ENCODE measurements around the gene PPP3CA.
"Not testable (repeated sequence)": the region's sequence is repeated elsewhere in the genome, so short reads cannot be mapped to it uniquely, and the experiment has no call there.

PPP3CA gene

DNA sequence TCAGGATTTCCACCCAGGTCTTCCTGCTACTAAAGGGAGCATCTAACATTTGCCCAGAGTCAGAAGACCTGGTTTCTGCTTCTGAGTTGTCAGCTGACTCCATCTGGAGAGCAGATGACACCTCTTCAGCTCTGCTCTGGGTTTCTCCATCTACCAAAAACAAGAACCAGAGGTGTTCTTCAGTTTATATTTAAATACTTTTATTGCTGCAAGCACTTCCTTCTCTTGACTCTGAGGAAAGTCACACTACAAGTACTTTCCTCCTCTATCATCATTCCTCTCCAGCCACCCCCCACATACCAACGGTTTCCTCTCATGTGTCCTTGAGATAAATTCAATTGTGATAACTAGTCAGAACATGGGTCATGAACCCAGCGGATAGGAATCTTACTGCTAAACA lies 88.4 kb downstream of the PPP3CA start:
- no peak for DNase-seq (ENCODE audit: low read depth in 1 of 2, low spot score in 1 of 2)

DNA sequence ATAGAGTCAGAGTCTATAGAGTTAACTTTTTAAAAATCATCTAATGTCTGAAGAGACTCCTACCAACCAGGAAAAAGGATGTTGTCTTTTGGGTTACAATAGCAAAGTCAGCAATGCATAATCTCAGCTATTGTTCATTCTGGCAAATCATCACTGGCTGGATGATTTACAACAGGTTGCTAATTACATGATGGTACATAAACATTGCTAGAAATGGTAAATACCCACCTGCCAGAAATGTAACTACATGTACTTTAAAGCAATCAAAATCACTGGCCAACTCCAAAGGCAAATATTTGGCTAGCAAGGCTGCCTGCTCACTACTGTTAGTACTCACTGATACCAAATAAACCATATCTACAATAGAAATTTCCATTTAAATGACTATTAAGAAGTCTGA lies 91.1 kb downstream of the PPP3CA start:
- DNase-seq (ENCODE audit: low read depth in 1 of 2, low spot score in 1 of 2), result no peak

DNA sequence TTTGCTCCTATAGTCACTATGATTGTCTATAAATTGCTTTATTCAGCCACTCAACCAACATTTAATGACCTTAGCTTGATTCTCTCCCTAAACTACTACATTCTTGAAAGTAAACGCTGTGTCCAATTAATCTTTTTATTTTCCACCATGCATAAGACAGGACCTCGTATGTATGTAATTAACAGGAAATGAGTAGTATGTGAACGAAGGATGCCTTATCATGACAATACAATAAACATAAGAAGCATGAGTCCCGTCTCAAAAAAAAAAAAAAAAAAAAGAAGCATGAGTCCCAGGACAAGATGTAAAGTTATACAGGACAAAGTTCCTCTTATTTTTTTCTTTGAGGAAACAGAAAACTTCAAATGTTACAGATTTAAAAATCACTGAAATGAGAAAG lies 92.5 kb downstream of the PPP3CA start:
- DNase-seq (ENCODE audit: low read depth in 1 of 2, low spot score in 1 of 2), result no peak

DNA sequence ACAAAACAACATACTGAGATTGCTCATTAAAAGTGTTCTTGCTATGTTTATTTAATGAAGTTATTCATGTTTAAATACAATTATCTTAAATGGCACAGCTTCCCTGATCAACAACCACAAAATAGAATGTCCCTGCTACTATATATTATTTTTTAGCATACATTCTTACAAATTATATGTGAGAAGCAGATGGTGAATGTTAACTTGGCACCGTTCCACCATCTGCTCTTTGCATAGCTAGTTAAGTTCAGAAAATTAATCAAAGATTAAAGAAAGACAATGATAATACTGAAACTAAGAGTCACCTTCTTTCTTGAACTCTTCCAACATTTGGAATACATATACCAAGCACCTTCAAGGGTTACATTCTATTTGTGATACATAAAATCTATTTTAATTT lies 94.2 kb downstream of the PPP3CA start:
- no peak for DNase-seq (ENCODE audit: low read depth in 1 of 2, low spot score in 1 of 2)

DNA sequence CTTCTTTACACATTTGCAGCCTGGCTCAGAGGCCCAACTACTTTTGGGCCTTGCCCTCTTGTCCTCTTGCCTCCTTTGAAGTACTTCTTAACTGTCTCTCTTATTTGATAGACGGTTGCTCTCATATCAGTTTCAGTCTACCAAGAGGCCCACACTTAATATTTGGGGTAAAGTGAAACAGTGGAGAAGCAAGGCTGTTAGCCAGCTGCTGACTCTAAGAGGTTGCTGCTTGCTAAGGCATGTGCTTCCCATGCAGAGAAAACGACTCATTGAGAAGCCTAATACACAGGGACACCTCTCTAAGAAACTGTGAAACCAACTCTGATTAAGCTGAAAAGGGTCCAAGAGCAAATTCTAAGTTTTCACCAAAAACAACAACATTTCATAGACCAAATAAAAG lies 94.6 kb downstream of the PPP3CA start:
- DNase-seq (ENCODE audit: low read depth in 1 of 2, low spot score in 1 of 2), result no peak

DNA sequence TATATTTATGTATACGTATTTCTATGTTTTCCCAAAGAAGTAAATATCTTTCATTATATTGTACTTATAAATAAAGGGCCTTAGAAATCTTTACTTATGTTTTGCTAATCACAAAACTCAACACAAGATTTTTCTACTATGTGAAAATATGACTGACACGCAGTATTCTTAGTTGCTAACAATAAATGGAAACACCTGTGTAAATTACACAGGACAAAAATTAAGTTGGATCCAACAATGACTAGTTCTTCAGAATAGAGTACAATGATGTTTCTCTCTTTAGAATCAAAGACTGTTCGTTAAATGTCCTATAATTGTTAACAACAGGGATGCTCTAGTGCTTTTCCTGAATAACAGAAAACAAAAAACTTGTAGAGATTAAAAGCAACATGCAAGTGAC lies 96.1 kb downstream of the PPP3CA start:
- DNase-seq (ENCODE audit: low read depth in 1 of 2, low spot score in 1 of 2), result no peak

DNA sequence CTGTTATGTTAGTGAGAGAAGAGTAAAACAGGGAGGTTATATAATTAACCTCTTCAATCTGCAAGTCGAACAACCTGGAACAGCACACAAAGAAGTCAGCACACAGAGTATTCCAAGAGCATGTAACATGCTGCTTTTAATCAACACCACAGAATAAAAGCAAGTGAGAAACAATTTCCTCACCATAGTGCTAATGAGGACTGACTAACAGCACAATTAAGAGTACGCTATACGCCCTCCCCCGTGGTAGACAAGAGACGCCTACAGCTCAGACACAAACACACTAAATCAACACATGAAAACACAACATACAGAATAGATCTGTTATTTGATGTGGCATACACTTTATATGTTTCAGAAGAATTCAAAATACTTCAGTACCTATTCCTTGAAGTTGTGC lies 103.0 kb downstream of the PPP3CA start:
- no peak for DNase-seq (ENCODE audit: low read depth in 1 of 2, low spot score in 1 of 2)

DNA sequence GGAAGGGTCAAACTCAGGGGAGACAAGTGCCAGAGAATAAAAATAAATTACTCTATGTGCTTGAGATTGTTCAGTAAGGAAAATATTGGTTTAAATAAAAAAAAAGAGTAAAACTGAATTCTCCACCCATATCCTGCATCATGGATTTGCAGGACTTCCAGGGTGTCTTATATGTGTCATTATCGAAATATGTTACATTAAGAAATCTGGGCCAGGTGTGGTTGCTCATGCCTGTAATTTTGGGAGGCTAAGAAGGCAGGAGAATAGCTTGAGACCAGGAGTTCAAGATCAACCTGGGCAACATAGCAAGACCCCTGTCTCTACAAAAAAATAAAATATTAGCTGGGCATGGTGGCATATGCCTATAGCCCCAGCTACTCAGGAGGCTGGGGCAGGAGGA lies 104.9 kb downstream of the PPP3CA start:
- no peak for DNase-seq (ENCODE audit: low read depth in 1 of 2, low spot score in 1 of 2)

DNA sequence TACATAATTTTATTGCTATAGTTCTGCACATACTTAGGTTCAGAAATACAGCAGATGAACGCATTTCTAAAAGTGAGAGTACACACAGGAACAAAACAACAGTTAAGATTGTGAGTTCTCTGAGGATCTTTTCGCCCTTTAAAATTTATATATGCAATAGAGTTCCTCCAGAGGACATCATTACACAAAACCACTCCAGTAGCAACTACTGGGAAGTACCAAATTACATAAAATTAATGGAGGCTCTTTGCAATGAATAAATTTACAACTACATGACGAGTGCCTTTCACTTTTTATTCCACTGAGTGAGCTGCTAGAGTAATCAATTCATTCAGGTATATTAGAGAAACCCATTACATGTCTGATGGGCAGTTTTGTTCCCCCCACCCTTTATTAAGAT lies 107.2 kb downstream of the PPP3CA start:
- DNase-seq (ENCODE audit: low read depth in 1 of 2, low spot score in 1 of 2), result no peak

DNA sequence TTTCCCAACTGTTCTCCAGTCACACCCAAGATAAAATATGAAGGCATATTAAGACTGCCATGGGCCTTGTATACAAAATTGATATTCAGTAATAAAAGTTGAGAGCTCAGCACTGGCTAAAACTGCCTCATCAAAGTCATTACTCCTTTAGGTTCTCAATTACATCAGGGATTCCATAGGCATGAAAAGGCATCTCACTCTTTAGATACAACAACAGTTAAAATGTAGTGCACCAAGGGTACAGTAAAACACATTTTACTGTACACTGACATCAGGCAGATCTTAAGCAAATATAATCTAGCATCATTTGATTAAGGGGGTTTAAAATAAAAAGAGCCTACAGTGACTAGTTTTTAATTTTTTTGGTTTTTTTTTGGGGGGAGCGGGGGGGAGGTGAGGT lies 107.7 kb downstream of the PPP3CA start:
- no peak for DNase-seq (ENCODE audit: low read depth in 1 of 2, low spot score in 1 of 2)

DNA sequence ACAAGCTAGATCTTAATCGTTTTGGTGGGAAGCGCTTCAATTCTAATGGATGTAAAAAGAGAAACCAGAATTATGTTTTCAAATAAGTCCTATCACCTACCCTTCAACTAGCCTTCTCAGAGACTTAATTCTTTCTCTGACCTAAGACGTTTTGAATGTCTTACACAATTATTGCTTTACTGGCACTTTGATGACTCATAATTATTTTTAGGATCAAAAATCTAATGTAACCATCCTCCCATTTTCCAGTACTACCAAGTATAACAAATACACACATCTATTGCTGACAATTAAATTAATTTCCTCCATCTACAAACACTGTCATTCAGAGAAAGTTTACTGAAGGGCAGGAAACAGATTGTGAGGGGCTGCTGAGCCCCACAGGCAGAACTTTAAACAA lies 108.6 kb downstream of the PPP3CA start:
- DNase-seq (ENCODE audit: low read depth in 1 of 2, low spot score in 1 of 2), result no peak

DNA sequence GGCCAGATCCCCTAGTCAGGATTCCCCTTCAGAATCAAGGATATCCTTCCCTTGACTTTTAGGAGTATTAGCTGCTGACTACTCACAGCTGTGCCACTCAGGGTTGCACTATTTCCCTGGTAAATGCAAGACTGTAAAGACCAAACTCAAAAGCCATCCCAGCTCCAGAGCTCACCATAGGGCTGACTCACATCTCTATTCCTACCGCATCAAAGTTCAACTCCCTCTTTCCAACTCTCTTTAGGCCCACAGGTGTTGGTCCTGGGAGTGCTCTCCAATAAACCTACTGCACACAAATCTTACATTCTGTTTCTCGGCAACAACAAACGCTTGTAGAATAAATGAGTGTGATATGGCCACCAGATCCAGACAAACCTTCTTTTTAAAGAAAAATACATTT lies 109.6 kb downstream of the PPP3CA start:
- DNase-seq (ENCODE audit: low read depth in 1 of 2, low spot score in 1 of 2), result no peak

DNA sequence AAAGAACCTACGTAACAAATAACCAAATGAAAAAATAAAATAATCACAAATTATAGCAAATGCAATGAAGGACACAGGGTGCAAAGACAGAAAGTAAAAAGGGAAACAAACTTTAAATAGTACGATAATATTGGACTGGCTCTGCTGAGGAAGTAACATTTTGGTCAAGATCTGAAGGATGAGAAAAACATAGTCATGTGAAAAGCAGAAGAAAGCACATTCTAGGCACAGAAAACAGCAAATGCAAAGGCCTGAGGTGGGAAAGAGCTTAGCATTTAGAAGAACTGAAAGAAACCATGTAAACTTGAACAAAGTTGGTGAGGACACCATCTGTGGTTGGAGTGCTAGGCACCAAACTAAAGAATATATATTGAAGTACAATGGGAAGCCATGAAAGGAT lies 111.2 kb downstream of the PPP3CA start:
- no peak for DNase-seq (ENCODE audit: low read depth in 1 of 2, low spot score in 1 of 2)

DNA sequence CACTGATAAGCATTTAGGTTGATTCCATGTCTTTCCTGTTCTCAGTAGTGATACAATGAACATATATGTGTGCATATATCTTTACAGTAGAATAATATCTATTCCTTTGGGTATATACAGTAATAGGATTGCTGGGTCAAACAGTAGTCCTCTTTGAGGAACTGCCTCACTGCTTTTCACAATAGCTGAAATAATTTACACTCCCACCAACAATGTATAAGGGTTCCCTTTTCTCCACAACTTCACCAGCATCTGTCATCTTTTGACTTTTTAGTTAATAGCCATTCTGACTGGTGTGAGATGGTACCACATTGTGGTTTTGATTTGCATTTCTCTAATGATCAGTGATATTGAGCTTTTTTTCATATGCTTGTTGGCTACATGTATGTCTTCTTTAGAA lies 113.2 kb downstream of the PPP3CA start:
- DNase-seq (ENCODE audit: low read depth in 1 of 2, low spot score in 1 of 2), result not testable (repeated sequence)

DNA sequence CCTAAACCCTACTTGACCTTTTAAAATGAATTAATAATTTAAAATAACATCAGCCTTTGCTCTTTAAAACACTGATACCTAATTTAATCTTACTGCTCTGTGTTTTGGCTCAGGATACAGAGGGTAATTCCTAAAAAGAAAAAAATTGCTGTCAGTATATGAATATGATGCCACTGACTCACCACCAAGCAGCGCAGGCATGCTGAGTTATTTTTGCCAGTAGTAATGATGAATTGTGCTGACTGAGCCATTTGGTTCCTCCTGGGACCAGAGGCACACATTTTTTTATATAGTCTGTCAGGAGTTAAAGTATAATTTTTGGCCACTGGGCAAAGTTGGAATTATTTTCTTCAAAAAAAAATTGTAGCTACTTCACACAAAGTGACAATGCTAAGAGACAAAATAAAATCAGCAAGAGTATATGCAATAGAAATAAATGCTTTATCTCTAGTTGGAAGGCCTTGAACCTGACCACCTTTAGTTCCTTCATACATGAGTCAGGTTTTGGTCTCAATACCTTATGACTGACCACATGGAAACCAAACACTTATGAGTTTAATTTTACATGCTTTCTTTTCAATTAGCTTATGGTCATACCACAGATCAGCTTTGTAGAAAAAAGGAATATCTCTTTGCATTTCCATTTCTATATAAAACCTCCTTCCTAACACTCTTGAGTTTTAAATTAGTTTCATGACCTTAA lies 115.1 kb downstream of the PPP3CA start:
- no peak for DNase-seq (ENCODE audit: low read depth in 1 of 2, low spot score in 1 of 2)

DNA sequence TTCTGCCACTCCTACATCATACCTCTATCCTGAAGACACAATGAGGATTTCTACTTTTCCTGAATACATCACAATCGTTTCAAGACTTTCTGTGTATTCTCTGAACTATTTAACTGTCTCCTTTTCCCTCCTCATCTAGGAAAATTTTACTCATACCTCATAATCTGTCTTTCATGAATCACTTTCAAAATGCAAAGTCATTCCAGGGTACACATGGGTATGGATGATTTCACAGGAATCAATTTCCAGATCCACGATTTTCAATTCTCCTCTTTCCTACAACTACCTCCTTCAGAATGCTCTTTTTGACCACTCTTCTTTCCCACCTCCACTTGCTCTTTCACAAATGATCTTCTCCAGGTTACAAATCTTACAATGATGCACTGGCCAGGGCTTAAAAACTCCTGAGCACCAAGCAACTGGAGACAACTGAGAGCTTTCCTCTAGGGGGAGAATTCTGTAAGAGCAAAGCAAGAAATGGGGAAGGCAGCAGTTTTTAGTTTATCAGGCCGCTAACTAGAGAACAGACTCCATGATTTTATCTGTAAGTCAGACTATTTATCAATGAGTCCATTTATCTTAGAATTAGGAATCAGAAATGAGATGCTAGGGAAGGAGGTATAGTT lies 116.4 kb downstream of the PPP3CA start:
- DNase-seq (ENCODE audit: low read depth in 1 of 2, low spot score in 1 of 2), result no peak

DNA sequence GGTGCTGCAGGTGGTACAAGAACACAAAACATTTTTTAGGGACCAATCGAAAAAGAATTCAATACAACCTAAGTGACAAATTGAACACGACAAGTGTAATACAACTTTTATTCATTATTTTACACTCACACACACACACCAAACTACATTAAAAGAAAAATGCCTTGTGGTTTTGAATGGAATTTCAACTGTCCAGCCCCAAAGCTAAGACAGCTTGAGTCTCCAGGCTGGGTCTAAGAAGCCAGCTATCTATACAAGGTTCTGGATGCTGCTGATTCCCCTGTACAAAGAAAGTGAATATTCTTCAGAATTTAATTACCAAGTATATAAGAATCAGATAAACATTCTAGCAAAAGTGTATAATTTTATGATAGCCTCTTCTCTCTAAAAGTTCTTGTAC lies 118.2 kb downstream of the PPP3CA start:
- no peak for DNase-seq (ENCODE audit: low read depth in 1 of 2, low spot score in 1 of 2)

DNA sequence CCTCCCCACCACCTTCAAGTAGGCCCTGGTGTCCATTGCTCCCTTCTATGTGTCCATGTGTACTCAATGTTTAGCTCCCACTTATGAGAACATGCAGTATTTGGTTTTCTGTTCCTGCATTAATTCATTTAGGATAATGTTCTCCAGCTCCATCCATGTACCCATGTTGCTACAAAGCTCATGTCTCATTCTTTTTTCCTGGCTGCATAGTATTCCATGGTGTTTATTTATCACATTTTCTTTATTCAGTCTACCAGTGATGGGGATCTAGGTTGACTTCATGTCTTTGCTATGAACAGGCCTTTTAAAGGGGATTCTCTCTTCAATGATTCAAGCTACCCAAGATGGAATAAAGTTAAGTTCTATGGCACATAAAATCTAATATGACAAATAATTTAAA lies 119.6 kb downstream of the PPP3CA start:
- DNase-seq (ENCODE audit: low read depth in 1 of 2, low spot score in 1 of 2), result no peak

DNA sequence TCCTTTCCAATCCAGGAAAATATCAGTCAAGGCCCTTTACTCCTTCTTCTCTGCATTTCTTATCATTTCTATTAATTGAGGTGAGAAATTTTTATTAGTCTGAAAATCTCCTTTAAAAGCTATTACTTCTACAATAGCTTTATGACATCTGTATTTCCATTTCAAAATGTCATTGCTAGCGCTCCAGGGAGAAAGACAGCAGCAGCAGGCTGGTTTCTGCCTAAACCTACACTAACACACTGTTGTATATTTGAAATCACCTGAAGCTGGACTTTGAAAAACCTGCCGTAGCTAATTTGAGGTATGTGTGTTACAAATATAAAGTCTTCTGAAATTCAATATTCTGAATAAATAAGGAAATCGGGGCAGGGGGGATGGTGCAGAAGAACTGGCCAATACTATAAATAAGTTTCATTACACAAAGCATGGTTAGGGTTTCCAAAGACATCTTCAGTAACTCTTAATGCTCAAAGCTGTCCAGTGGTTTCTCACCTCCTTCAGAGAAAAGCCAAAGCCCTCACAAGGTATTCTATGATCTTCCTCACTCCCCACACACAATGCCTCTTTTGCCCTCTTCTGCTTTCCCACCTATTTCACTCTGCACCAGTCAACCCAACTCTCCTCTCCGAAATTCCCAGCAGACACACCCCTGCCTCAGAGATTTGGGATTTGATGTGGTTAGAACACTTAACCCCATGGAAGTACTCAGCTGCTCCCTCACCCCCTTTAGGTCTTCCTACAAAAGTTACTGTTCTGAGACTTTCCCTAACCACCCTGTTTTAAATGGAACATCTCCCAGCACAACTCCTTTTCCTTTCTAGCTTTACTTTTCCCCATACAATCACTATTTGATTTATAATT lies 122.7 kb downstream of the PPP3CA start:
- DNase-seq (ENCODE audit: low read depth in 1 of 2, low spot score in 1 of 2), result no peak

DNA sequence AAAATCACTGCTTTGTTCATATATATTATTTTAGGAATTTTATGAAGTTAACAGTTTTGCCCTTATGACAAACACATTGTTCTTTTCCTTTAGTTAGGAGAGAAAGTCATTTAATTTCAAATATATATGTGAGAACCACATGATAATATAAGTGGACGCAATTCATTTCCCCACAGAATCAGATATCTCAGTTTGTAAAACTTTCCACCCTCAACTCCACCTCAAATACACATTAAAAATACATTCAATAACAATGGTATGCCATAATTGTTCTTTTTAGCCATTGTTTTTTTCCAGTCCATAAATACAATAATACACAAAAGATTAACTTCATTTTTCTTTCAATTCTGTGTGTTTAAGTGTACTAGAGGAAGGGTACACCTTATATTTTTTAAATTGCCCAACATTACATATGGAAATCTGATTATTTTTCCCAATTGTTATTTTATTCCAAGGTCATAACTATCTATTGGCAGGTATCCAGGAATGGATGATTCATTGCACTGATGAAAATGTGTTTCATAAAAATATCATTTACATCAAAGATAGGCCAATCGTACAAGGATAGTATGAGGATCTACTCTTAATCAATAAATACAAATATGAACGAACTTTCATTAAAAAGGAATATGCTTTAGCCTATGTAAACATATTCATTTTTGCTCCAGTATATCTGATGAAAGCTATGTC lies 125.0 kb downstream of the PPP3CA start:
- no peak for DNase-seq (ENCODE audit: low read depth in 1 of 2, low spot score in 1 of 2)

DNA sequence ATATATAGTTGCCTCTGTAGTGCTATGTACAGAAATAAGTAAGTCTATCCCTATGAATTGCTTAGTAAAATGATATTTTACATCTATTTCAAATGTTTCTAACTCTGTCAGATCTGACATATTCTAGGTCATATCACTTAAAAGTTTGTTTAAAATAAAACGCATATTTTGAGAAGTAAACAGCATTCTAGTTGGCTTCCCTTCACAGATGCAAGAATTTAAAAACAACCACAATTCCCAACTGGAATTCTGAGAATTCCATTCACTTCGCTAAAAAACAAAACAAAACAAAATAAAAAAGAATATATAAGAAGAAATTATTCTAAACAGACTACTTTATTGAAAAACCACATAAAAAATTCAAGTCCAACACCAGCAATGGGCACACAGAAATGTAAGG lies 126.0 kb downstream of the PPP3CA start:
- no peak for DNase-seq (ENCODE audit: low read depth in 1 of 2, low spot score in 1 of 2)

DNA sequence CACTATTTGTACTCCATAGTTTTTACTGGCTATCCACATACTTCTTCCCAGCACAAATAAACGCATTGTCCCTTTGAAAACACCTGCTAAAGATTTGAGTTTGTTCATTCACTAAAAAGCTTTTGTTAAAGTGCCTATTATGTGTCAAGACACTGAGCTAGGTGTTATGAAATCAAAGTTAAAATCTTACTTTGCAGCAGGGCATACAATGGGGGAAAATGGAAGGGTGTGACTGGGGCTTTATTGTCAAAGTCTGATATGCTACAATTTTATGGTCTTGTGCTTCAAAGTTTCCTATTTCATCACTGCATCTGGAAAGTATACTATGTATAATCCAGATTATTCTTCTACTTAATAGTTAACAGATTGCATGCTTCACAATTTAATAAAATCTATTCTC lies 128.4 kb downstream of the PPP3CA start:
- DNase-seq (ENCODE audit: low read depth in 1 of 2, low spot score in 1 of 2), result no peak

Measured in activated T-helper 1 cell treated with anti-CD3 and anti-CD28 coated beads, Interleukin-2, amount 50 U/mL, for 16 hours (primary cell).